Measurements from ENCODE around the gene FAM161B. TPM values are rescaled to one million over a fixed set of nuclear protein-coding genes. Genes with fewer than 3 reads are reported as not detected.

FAM161B gene
- 2.7 and 5.4 TPM in 2 replicates for total RNA-seq

GRCh38 chr14:73949752-73950734 is at the start of gene FAM161B, which contains the start of gene COQ6:
Gene FAM161B, minus strand, starts transcription at chr14:73950094. Its CDS starts 68 bp downstream, at chr14:73950026.
Gene COQ6, plus strand, starts transcription at chr14:73950302. Its CDS starts 31 bp downstream, at chr14:73950333.

GRCh38 chr14:73886449-73887317 is 63.2 kb downstream of the FAM161B start, which contains the start of gene ZNF410:
Gene ZNF410, plus strand, starts transcription at chr14:73886859. Its CDS starts 5,317 bp downstream, at chr14:73892176.

Other genes with a start within 250 kb of the FAM161B start
- gene PNMA1, start 235.7 kb downstream of the FAM161B start, total RNA-seq = 16.1 and 21.3 TPM in 2 replicates
- gene PTGR2, start 98.3 kb downstream of the FAM161B start, total RNA-seq = 3.3 and 9.6 TPM in 2 replicates
- gene ZNF410, start 63.2 kb downstream of the FAM161B start, total RNA-seq = 78.8 and 102 TPM in 2 replicates
- 22.6 and 27.8 TPM in 2 replicates for gene COQ6, start 208 bp upstream of the FAM161B start, total RNA-seq
- 8.1 and 9.6 TPM in 2 replicates for gene ENTPD5, start 69.2 kb upstream of the FAM161B start, total RNA-seq
- 5.8 and 9.0 TPM in 2 replicates for gene BBOF1, start 69.3 kb upstream of the FAM161B start, total RNA-seq
- 24.5 and 28.2 TPM in 2 replicates for gene ALDH6A1, start 134.4 kb upstream of the FAM161B start, total RNA-seq
- 10.7 and 12.1 TPM in 2 replicates for gene LIN52, start 134.9 kb upstream of the FAM161B start, total RNA-seq